ENCODE results near the gene FIBP. TPM values are rescaled to one million over a fixed set of nuclear protein-coding genes. Genes with fewer than 3 reads are reported as not detected.

FIBP gene
- total and polyA plus RNA-seq, 2 of the 8 experiments (the other 6 are each of a cell fraction or from before 2014, with no cell fraction given), result 74.3 to 173 TPM

DNA sequence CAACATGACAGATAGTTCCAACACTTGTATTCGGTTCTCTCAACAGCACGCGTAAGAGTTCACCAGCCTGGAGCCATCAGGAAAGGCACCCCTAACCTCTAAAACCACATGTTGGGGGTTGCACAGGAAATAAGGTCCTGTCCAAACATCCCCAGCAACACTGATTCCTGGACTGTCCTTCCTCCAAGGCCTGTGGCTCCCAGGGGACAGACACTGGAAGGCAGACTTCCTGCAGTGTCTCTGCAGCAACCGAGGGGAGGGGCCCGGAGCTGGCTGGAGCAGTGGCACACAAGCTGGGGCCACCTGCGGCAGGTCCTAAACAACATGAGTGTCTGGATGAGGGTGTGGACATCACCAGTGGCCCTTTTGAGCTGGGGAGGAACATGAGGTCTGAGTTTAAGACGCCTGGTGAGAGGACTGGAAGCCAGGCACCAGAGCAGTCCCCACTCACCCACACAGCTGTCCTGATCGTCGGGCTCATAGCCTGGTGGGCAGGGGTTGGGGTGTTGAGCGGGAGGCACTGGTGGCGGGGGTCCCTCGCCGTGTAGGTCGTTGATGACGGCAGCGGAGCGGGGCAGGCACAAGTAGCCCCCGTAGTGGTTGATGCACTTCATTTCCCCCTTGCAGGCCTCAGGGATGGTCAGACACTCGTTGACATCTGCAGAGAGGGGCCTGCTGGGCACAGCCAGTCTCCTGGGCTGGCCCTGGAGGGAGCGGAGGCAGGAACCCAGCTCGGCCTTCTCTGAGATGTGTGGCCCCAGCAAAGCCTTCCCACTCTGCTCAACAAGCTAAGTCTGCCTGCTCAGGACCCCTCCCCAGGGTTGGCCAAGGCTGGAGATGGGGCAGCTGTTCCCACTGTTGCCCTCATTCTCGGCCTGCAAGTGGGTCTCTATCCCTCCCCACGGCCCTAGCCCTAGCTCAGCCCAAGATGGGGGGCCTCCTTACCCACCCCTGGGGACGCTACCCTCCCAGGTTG is 17.3 kb downstream of the FIBP start:
- Histone ChIP-seq H3K4me1 (replicated peaks in 1 of 4; ENCODE audit: control insufficient read depth in 3 of 4, insufficient read depth in 4 of 4, low read length in 3 of 4) (peaks cover 0 to 10% (median 3%) of the 10 kb centered on the region in 4 experiments; a peak in 5 of 7 replicates), H3K4me2 (ENCODE audit: insufficient read depth in 1 of 2, low read depth in 2 of 2, low read length in 2 of 2) (no peak overlapping the region; a peak in 1 of 4 replicates), H3K27ac (ENCODE audit: low read depth, low read length) (no peak overlapping the region), H4K20me1 (replicated peaks in 1 of 2; ENCODE audit: control insufficient read depth in 1 of 2, insufficient read depth in 2 of 2, low read length in 2 of 2) (peaks cover 0 to 2% of the 10 kb centered on the region in 2 experiments), H3K79me2 (ENCODE audit: control insufficient read depth in 1 of 2, insufficient read depth in 2 of 2, low read length in 2 of 2) (no peaks in the 10 kb centered on the region), H2BK15ac (ENCODE audit: low read length) (no peak overlapping the region), H3K9ac (replicated peaks in 1 of 4; ENCODE audit: extremely low read depth in 1 of 4, low read depth in 3 of 4, low read length in 3 of 4) (no peak overlapping the region), H4K5ac (ENCODE audit: insufficient read length, low read depth, low read length) (no peak overlapping the region), H3K18ac (ENCODE audit: extremely low read depth, low read length) (no peak overlapping the region), H2AFZ (ENCODE audit: low read length) (no peak overlapping the region), H3K79me1 (ENCODE audit: low read depth, low read length) (no peaks in the 10 kb centered on the region; the same call in 1 of the 2 replicates), H2BK20ac (ENCODE audit: low read length) (no peak overlapping the region), H3K9me3 (ENCODE audit: insufficient read depth in 2 of 2, low read depth in 1 of 2, low read length in 1 of 2) (no peaks in the 10 kb centered on the region), H3K4me3 (ENCODE audit: extremely low read depth in 1 of 4, insufficient read depth in 2 of 4, low read depth in 3 of 4, low read length in 4 of 4) (no peak overlapping the region), H2BK120ac (replicated peaks; ENCODE audit: low read depth, low read length) (no peak overlapping the region), H4K91ac (replicated peaks; ENCODE audit: insufficient read length, low read length) (no peak overlapping the region), H2AK5ac (ENCODE audit: low read depth, low read length) (peak overlapping the region; percentile 40; the same call in 1 of the 2 replicates), H3K27me3 (replicated peaks in 1 of 4; ENCODE audit: control insufficient read depth in 3 of 4, extremely low read depth in 1 of 4, insufficient read depth in 3 of 4, low read length in 3 of 4) (peaks cover 0 to 32% (median 15%) of the 10 kb centered on the region in 4 experiments; a peak in 4 of 7 replicates), H3K56ac (replicated peaks; ENCODE audit: insufficient read length, low read depth, low read length) (no peak overlapping the region), H2BK5ac (ENCODE audit: low read depth, low read length) (no peak overlapping the region), H3K23me2 (ENCODE audit: low read depth, low read length) (peaks cover 9% of the 10 kb centered on the region; the same call in 1 of the 2 replicates), H3K36me3 (ENCODE audit: control insufficient read depth in 2 of 4, insufficient read depth in 4 of 4, low read length in 3 of 4) (no peaks in the 10 kb centered on the region), H3K23ac (ENCODE audit: insufficient read length) (no peak overlapping the region), H3K14ac (ENCODE audit: insufficient read length) (no peak overlapping the region), H2BK12ac (ENCODE audit: low read depth, low read length) (0 out of 2 replicates have a peak overlapping the region, but pooled peaks have one; percentile 27), H4K8ac (ENCODE audit: extremely low read depth, insufficient read depth, low read length) (no peak overlapping the region), H3K4ac (replicated peaks; ENCODE audit: insufficient read length, low read depth, low read length) (no peak overlapping the region)
- ChIA-PET CTCF (ENCODE audit: partially characterized antibody) (interaction anchor here (0.6 to 8.9 kb wide), 16 partner anchors 8 to 189 kb away, joined by 3 to 210 read pairs (median 3); partner anchors contain the start of genes CCDC85B, CFL1, CTSW and FIBP), POLR2A (ENCODE audit: partially characterized antibody) (interaction anchor here (0.8 to 39.7 kb wide), 3 partner anchors 4 to 47 kb away, joined by 3 to 1071 read pairs (median 1071); partner anchors contain the start of genes CCDC85B, CFL1, CTSW and EFEMP2)
- TF ChIP-seq PHF8 (conservative IDR thresholded peaks at IDR 0.05; ENCODE audit: low read depth, low read length) (no peak), NANOG (IDR thresholded peaks at IDR 0.05; ENCODE audit: insufficient read depth, low read depth, low read length, poor library complexity, severe bottlenecking) (no peak)
- DNase-seq (ENCODE audit: low read depth in 1 of 2, low spot score in 2 of 2), result no peak
- WGBS, 2 experiments (ENCODE audit: extremely low coverage in 1 of 2, insufficient coverage in 1 of 2, insufficient read length in 1 of 2, insufficient replicate concordance in 2 of 2, low coverage in 1 of 2, low lambda C conversion rate in 2 of 2, missing lambda C conversion rate in 1 of 2), result 90% methylated on average over 24 of the region's 24 CpGs; no CpG with 5 or more reads in 1 of the 2 experiments
- no peak for FAIRE-seq
